Endothelial cell of umbilical vein (primary cell): ENCODE data around the gene FAM20B.

Experiments
- CTCF ChIP-seq, 2 donors: IDR thresholded peaks; 1 replicate in 1 of 2; 2 replicates in 1 of 2; pipeline ENCODE4 v1.5.1; 2011; ENCODE audit warnings: low read length in 2 of 2, mild to moderate bottlenecking in 2 of 2, moderate library complexity in 2 of 2, control low read depth in 1 of 2, inconsistent platforms in 1 of 2, low read depth in 1 of 2; ENCODE audit not compliant: insufficient read depth in 1 of 2; ENCODE audit errors: extremely low read depth in 1 of 2
- EZH2 ChIP-seq: IDR thresholded peaks from 2 replicates; pipeline ENCODE4 v1.6.1; 2012; ENCODE audit warnings: borderline replicate concordance, low read depth, mild to moderate bottlenecking, moderate library complexity, low read length, inconsistent platforms; ENCODE audit not compliant: severe bottlenecking
- POLR2AphosphoS5 ChIP-seq: IDR thresholded peaks from 2 replicates; pipeline ENCODE4 v1.6.1; 2012; ENCODE audit warnings: low read depth, mild to moderate bottlenecking, control low read depth, low read length, moderate library complexity; ENCODE audit not compliant: insufficient read depth

GRCh38 chr1:179121159-179121938 is 95.7 kb downstream of the FAM20B start:
- TF ChIP-seq EZH2 (no peak), CTCF (IDR thresholded peaks at IDR 0.05; ENCODE audit: extremely low read depth in 1 of 2, insufficient read depth in 1 of 2, low read depth in 1 of 2, low read length in 2 of 2) (peak; percentile 25 to 39), POLR2AphosphoS5 (peak; percentile 23)
